Endometrium (tissue), 2 donors: ENCODE data around the gene MEIKIN.
"Not testable (repeated sequence)": the region's sequence is repeated elsewhere in the genome, so short reads cannot be mapped to it uniquely, and the experiment has no call there.

ENCODE experiments used
- FAIRE-seq: peaks from 2 replicates; lab custom pipeline; 2012; peaks lifted over from hg19 to GRCh38; lab: Jason Lieb, UNC
- donor health status: control.
- donor health status: control.

Gene MEIKIN

GRCh38 chr5:131796793-131797693, 148.4 kb downstream of the MEIKIN start, which contains the start of gene FNIP1:
FNIP1 (minus strand) TSS chr5:131797017; CDS start chr5:131796921, 96 bp downstream.
- FAIRE-seq, result no peak

- FAIRE-seq, result no peak
Observed at GRCh38 chr5:131795879-131796792, 149.3 kb downstream of the MEIKIN start.

GRCh38 chr5:131795228-131795627, 150.2 kb downstream of the MEIKIN start:
- FAIRE-seq, result no peak

GRCh38 chr5:131794586-131794985, 150.9 kb downstream of the MEIKIN start:
- no peak for FAIRE-seq

DNA sequence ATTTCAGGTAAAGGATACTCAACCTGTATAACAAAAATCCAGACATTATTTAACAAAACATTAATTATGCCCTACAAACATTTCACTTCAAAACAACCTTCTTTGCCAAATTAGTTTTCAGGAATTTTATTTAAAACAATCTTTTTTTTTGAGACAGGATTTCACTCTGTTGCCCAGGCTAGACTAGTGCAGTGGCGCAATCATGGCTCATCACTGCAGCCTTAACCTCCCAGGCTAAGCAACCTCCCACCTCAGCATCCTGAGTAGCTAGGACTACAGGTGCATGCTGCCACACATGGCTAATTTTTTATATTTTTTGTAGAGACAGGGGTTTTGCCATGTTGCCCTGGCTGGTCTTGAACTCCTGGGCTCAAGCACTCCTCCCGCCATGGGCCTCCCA, 152.6 kb downstream of the MEIKIN start:
- FAIRE-seq, result no peak

- FAIRE-seq, result no peak
Observed at GRCh38 chr5:131791866-131792265, 153.6 kb downstream of the MEIKIN start.

- FAIRE-seq, result no peak
Observed at GRCh38 chr5:131790550-131790949, 154.9 kb downstream of the MEIKIN start.

GRCh38 chr5:131789765-131790164, 155.7 kb downstream of the MEIKIN start:
- no peak for FAIRE-seq

- no peak for FAIRE-seq
Observed at GRCh38 chr5:131787736-131788135, 157.7 kb downstream of the MEIKIN start.

- FAIRE-seq, result no peak
Observed at GRCh38 chr5:131786900-131787692, 158.4 kb downstream of the MEIKIN start.

DNA sequence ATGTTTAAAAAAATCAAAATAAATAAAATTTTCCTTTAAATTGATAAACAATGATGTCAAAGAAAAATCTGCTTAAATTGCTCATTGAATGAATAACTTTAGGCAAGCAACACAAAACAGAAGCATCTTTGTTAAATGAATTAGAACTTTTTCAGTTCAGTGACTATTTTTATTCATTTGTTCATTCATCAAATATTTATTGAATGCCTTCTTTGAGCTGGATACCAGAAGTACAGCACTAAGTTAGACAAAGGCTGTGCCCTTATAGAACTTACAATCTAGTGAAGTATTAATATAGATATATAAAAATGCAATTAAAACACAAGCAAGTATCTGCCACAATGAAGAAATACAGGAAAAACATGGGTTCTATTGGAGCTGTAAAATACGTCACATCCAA, 159.4 kb downstream of the MEIKIN start:
- FAIRE-seq, result no peak

DNA sequence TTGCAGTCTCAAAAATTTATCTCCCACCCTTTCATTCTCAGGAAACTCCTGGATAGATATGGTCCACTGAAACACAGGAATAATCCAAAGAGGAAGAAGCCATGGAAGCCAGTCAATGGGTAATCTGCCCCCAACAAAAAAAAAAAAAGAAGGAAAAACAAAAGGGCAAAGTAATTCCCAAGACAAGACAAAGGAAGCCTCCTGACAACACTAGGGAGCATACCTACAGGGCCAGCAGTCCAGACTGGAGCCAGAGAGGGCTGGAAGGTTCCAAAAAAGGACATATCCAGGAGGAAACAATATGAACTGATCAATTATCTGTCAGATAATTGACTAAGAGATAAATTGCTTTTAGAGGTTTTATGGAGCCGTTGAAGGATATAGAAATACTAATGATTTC, 161.6 kb downstream of the MEIKIN start:
- no peak for FAIRE-seq

DNA sequence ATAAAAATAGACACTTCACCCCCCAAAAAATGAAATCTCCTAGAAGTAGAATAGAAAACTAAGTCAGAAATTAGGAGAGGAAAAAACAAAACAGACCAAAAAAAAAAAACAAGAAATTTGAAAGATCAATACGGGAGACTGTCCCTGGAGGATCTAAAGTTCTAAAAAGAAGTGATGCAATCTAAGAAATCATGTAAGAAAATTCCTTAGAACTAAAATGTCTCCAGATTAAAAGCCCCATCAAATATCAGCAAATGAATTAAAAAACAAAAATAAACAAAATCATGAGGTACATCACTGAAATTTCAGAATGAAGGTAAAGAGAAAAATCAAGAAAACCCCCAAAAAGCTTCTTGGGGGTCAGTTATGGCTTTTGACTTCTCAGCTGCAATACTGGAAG, 162.1 kb downstream of the MEIKIN start:
- no peak for FAIRE-seq

- no peak for FAIRE-seq
Observed at GRCh38 chr5:131782717-131783116, 162.7 kb downstream of the MEIKIN start.

DNA sequence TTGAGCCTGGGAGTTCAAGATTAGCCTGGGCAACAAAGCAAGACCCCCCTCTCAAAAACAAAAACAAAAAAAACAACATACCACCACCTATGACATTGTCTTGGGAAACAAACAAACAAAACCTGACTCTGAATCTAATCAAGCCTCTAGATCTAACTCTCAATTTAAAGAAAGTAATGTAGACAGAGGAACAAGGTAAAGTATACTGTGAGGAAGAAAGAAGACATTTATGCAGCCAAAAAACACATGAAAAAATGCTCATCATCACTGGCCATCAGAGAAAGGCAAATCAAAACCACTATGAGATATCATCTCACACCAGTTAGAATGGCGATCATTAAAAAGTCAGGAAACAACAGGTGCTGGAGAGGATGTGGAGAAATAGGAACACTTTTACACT, 167.3 kb downstream of the MEIKIN start:
- not testable (repeated sequence) for FAIRE-seq

DNA sequence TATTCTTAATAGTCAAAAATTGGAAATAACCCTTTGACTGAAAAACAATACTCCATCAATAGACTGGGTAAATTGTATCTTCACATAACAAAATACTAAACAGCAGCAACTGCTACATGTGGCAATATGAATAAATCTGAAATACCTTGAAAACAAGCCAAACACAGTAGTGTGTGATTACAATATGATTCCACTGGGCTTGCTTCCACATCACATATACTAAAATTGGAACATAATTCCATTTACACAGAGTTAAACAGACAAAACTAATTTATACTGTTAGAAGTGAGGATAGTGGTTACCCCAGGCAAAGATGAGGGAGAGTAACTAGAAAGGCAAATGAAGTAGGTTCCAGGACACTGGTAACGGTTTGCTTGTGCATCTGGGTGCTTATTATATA, 169.0 kb downstream of the MEIKIN start:
- no peak for FAIRE-seq

DNA sequence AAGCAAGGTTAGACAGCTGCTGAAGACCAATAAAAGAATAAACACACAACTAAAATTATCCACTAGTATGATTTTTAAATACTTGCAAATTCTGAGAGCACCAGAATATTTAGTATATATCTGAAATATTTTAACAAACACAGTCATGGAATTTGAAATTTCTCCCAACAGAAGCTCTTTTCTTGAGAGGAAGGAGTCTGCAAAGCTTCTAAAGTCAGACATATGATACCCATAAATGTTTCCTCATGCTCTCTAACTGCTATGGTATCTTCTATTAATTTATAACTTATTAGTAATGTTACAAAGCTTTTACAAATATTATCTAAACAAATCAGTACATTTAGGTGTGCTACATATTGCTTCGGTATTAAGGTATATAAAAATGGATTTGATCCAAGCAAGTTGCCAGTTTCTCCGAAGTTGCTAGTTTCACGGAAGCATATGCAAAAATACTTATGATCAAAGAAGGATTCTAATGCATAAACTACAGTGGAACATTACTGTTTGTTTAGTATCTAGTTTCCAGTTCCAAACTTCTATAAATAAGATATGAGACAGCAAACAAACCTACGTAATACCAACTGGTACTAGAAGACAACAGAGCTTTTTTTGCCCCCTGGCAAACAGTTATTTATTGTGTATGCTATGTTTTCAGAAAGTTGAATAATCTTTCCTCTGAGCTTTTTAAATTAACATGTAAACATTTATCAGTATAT, 170.7 kb downstream of the MEIKIN start:
- FAIRE-seq, result no peak

- FAIRE-seq, result no peak
Observed at GRCh38 chr5:131773805-131774204, 171.7 kb downstream of the MEIKIN start.

GRCh38 chr5:131771692-131772091, 173.8 kb downstream of the MEIKIN start:
- FAIRE-seq, result no peak

DNA sequence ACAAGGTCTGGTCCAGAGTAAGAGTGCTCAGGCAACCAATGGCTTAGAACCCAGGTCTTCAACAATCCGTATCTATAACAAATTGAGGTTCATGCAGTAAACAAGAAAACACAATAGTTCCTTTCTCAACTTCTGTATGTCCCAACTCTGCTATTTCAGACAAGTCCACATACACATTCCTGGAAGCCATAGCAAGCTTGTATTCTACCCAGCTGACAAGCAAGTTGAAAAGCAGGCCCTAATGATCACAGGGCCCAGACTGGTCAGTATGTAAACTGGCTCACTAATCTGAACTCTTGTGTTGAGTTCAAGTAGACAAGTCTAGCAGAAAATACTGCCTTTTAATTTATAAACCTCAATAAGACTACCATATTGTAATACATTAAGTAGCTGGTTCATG, 175.5 kb downstream of the MEIKIN start:
- FAIRE-seq, result no peak

DNA sequence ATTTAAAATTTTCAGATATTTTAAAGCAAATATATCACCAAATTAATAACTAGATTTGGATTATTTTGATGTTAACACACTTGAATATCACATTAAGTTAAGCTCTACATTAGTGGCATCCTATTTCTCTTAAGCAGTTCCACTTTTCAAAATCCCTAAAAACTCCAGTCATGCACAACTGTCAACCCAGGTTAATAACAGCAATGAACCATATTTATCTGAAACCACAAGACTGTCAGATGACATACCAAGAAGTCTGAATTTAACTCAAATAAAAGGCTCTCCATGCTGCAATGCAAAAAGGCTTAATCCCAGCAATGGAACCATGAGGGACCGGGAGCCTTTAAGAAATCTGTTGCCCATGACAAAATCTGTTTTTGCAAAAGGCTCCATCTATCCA, 176.1 kb downstream of the MEIKIN start:
- FAIRE-seq, result no peak
